Stimulated activated naive CD4-positive, alpha-beta T cell (primary cell): ENCODE results near the gene HIGD2B.
"Not testable (repeated sequence)": the region's sequence is repeated elsewhere in the genome, so short reads cannot be mapped to it uniquely, and the experiment has no call there.

ENCODE experiments used
- DNase-seq, 6 experiments: peaks; one replicate each; lab custom pipeline; 2025; lab: John Stamatoyannopoulos, UW

Gene HIGD2B

DNA sequence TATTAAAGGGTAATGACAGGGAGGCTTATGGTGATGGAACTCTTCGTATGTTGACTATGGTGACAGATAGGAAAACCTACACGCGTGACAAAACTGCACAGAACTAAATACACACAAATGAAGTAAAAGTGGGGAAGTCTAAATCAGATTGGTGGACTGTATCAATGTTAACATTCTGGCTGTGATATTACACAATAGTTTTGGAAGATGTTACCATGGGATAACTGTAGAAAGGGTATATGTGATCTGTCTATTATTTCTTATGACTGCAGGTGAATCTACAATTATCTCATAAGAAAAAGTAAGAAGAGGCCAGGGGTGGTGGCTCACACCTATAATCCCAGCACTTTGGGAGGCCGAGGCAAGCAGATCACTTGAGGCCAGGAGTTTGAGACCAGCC is 9.1 kb downstream of the HIGD2B start:
- no peak for DNase-seq

DNA sequence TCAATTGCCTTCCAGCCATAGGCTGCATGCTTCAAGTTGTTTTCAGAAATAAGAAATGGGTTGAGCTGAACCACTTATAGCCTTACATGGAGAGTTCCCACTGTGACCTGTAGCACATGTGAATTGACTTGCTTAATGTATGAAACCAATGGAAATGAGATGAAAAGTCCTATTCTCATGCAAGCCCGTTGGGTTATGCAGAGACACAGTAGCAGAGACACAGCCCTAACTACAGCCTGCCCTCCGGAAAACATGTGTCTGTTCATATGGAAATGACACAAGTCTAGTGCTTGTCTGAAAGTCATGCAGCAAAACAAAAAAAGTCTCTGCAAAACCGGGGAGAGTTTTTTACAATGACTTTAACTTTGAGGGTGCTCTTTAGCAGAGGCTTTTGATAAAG is 14.5 kb downstream of the HIGD2B start:
- DNase-seq: no peak

DNA sequence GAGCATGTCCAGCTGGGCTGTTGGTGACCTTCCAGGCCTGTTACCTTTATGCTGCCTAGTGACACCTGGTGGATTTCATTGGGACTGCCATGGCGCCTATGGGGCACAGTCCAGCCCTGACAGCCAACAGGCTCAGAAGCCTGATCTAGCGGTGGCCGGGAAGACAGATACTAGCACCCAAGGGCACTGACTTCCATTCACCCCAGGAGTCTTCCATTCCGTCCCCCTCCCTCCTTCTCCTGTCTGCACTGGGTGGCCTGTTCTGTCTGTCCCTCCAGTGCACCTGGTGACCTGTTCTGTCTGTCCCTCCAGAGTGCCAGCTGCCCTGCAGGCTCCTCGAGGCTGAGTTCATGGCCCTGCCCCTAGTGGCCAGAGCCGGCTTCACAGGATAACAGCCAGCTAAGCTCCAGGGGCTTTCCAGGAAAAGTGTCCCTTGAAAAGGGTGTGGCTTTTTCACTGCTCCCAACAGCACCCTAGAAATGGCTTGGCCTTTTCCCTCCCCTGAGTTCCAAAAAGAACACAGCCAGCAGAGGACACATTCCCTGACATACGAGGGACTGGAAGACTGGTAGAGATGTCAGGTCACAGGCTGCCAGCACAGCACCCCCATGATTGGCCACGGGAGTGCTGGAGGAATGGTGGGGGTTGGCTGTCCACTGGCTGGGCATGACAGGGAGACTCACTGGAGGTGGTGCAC is 15.2 kb downstream of the HIGD2B start:
- DNase-seq: not testable (repeated sequence)

DNA sequence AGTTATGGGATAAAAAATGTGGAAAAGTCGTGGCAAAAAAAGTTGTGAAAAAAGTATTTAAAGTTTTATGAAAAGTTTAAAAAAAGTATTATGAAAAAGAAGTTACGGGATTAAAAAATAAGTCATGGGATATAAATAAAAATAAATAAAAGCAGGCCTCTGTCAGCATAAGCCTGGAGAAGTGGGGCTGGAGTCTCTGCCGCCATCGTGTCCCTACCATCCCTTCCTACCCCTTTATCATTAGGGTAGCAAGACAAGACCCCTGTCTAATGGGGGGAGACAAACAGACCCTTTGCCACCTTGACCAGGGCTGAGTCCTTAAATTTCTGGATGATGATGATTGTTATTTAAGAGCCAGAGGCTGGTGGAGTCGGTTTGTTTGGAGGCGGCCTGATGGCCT is 16.2 kb downstream of the HIGD2B start:
- not testable (repeated sequence) for DNase-seq

DNA sequence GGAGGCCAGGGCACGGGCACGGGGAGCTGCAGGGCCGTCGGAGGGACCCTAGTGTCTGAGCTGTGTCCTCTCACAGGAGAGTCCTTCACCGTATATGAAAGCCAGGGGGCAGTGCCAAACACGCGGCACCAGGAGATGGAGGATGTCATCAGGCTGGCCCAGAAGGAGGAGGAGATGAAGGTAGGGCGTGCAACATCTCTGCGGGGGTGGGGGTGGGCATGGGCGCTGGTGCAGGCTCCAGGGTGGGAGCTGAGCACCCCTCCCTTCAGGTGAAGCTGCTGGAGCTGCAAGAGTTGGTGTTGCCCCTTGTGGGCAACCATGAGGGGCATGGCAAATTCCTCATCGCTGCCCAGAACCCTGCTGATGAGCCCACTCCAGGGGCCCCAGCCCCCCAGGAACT is 20.3 kb downstream of the HIGD2B start:
- DNase-seq: not testable (repeated sequence)

DNA sequence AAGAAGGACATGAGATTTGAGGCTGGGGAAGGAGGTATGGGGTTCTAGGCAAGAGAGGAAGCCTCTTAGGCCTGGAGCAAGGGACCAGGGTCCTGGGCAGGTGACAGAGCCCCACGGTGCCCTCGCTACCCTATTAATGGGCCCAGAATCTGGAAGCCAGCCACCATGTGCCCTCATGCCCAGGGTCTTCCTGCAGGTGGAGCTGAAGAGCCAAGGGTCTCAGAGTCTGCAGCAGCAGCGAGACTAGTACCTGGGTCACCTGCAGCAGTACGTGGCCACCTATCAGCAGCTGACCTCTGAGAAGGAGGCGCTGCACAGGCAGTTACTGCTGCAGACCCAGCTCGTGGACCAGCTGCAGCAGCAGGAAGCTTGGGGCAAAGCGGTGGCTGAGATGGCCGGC is 22.1 kb downstream of the HIGD2B start:
- not testable (repeated sequence) for DNase-seq

DNA sequence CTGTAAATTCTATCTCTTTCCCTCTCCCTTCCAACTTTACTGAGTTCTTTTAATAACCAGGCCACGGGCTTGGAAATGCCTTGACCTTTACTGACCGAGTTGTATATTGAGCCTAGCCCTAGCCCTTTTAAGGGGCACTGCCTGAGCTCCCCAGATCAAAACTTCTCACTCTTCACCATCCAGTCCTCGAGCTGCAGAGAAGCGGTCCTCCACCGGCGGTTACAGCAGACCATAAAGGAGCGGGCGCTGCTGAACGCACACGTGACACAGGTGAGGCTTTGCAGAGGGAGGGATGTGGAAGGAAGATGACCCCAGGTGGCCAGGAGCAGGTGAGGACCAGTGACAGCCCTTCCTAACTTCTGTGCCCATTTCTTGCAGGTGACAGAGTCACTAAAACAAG is 24.9 kb downstream of the HIGD2B start:
- DNase-seq: not testable (repeated sequence)

DNA sequence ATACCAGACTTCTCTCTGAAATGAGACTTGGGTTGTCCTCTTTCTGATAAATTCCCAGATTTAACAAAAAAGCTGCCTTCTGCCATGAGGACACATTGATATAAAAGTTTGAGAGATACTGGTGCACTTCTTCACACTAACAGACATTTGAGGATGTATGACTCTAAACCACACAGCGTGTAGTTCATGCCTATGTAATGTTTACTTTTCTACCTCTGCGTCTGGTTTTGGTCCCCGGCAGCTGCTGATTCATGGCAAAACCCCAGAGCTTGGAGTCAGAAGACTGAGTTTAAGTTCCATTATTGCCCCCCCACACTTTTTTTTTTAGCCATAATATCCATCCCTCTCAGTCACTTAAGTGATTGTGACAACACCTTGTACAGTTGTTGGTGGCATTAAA is 30.0 kb downstream of the HIGD2B start:
- DNase-seq: not testable (repeated sequence)

DNA sequence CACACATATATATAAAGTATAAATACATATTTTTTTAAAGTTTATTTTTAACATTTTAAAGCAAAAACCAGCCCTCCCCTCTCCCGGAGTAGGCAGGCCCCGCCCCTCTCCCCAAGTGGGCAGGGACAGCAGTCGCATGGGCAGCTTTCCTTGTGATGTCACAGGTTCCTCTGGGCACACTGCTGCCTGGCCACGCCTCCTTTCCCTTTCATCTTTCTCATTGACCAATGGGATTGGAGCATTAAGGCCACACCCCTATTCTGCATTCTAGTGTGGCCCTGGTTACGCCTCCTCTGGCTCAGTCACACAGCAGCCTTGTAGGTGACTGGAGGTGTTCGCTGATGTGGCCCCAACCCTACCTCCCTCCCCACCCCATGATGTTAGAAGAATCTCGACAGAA is 31.6 kb downstream of the HIGD2B start, which contains the start of gene GOLGA6B:
Gene GOLGA6B (plus strand): TSS at position 301 of the 400 bp plus-strand sequence. CDS start 41 bp downstream, at position 342.
- not testable (repeated sequence) for DNase-seq

DNA sequence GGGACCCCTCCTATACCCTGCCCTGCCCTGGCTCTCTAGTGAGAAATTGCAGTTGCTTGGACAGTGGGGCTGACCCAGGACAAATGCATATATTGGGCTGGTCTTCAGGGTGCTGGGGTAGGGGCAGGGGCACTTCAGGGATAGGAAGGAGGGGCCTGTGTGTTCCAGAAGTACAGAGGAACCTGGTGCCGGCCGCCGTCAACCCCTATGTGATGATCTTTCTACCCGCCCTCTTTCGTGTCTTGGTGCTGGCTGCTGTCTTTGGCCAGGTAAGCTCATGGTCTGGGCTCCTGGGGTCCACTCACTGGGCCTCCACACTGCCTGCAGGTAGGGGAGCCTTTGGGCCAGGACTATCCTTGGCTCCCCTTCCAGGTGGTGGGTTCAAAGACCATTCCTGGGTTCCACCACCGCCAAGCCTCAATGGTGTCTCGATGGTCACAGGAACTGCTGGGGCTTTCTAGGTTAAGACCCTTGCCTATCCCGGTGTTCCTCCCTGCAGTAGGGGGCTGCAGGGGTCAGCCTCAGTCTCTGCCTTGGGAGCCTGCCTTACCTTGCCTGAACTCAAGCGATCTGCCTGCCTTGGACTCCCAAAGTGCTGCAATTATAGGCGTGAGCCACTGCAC is 37.2 kb downstream of the HIGD2B start:
- not testable (repeated sequence) for DNase-seq

DNA sequence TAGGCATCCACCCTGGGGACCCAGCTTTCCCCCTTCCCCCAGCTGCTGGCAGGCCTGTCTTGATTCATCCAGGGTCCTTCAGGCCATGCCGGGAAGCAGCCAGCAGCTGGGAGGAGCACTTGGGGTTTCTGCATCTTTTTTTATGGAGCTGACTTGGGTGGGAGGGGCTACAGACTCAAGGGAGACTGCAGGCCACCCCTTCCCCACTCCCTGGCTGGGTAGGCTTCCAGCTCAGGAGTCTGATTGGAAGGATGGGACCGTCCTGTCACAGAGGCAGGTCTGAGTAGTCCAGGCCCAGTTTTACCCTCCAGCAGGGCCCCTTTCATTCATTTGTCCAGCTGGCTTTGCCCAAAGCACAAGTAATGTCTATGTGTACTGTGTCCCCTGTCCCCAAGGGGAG is 43.7 kb downstream of the HIGD2B start:
- DNase-seq: not testable (repeated sequence)

DNA sequence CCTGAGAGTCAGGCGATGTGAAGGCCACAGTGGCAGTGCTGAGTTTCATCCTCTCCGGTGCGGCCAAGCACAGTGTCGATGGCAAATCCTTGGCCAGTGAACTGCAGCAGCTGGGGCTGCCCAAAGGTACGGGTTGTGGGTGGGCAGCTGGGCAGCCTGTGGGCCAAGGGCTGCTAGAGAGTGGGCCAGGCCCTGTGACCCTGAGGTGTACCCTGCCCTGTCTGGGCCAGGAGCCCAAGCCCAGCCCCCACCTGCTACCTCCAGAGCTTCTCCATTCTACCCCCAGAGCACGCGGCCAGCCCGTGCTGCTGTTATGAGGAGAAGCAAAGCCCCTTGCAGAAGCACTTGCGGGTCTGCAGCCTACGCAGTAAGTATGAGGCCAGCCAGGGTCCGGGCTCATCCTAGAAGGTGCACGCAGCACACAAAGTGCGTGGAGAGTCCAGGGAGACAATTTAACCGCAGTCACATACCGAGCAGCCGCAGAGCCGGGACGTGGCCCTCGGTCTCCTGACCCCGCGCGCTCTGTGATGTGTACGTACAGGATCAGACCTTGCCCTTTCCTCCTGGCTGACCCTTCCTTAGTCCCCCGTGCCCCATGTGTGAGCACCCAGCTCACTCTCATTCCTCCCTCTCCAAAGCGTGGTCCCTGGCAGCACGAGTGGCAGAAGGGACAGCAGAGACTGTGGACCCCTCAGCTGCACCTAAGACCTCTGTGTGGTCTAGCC is 46.1 kb downstream of the HIGD2B start:
- DNase-seq: not testable (repeated sequence)

DNA sequence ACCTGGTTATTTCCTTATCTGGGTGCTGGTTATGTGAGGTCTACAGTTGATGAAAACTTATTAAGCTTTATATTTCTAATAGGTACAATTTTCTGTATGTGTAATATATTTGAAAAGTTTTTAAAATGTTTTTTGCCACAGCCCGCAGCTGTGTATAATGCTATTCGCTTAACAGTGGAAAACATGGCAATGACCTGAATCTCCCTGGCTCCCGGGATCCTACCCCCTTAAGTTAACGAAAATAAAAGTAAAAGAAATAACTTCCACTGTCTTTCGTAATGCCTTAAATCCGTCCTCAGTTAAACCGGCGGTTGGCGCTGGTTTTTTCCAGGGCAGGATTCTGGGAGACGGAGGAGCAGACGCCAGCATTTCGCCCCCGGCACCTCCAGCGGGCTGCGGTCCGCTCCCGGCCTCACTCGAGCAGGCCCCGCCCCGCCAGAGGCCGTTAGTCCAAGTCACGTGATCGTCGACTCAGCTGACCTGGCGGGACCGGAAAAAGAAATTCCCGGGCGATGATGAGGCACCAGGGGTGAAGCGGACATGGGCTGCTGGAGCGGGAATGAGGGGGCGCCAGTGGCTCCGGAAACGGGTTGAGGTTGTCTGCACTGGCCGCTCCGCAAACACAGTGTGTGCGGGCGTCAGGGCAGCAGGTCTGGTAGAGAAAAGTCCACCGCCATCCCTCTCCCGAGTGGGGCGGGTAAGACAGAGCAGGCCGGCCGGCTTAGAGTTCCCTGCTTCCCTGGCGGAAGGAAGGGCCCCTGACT is 49.3 kb downstream of the HIGD2B start:
- not testable (repeated sequence) for DNase-seq

DNA sequence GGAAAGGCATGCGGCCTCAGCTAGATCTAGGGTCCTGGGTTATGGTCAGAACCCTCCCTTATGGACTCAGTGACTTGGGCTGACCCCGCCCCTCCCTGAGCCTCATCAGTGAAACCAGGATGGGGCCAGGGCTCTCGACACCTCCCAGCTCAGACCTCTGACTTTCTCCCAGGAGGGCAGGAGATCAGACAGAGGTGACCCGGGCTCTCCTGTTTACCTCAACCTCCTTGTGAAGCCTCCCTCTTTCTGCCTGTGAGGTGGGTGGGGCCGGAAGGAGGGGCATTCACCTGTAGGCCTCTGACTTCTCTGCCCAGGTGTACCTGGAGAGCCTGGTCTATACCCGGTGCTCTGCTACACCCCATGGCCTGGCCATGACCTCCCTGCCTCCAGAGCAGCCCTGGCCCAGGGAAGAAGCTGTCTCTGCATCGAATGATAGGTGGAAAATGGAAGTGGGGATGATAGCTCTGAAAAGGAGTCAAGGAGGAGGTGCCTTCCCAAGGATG is 56.9 kb downstream of the HIGD2B start:
- not testable (repeated sequence) for DNase-seq

DNA sequence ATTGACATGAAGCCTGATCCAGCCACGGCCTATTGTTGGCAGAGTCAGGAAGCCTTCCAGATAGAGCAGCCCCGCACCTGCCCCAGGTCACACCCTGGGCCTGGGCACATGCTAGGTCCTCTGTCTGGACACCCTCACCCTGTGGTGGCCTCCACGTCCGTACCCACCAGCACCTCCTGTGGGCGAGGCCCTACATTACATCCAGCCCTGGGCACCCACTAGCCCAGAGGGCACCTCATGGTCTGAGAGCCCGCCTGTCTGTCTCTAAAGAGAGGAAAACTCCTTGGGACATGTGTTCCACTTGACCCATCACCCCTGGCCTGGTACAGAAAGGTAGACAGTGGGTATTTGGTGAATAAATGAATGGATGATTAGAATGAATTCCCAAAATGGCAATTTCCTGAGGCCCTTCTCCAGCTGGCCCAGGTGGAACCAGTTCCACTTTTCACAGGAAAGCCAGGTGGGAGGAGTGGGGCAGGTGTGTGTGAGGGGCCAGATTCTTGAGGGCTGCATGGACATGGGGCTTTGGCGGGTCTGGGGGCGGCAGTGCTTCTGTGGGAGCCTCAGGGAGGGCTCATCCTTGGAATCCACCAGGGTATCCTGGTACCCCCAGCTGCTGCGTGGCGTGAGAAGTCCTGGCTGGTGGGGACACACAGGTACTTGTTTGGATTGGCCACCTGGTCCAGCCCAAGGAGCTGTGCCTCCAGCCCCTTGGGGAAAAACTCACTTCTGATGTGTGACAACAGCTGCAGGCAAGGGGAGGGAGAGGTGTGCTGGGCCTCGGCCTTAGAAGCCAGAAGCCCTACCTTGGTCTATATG is 57.5 kb downstream of the HIGD2B start:
- DNase-seq: not testable (repeated sequence)

DNA sequence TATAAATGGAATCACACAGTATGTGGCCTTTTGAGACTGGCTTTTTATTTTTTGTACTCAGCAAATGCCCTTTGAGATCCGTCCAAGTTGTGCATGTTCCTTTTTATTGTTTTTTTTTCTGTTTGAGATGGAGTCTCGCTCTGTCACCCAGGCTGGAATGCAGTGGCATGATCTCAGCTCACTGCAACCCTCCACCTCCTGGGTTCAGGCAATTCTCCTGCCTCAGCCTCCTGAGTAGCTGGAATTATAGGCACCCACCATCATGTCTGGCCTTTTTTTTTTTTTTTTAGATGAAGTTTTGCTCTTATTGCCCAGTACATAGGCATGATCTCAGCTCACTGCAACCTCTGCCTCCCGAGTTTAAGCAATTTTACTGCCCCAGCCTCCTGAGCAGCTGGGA is 59.8 kb downstream of the HIGD2B start:
- not testable (repeated sequence) for DNase-seq
